WERI-Rb-1 (cell line): ENCODE measurements around the gene RGL1.

ENCODE experiments used
- DNase-seq: peaks from one replicate; pipeline ENCODE4 v3.0.0-alpha.2; 2020
- H3K27ac ChIP-seq: fragments of 250-450 bp; sonication (Bioruptor Pico); 2 replicates; pipeline ENCODE4 v1.5.1; 2020; ENCODE audit warnings: mild to moderate bottlenecking, moderate library complexity
- H3K27me3 ChIP-seq: fragments of 250-450 bp; sonication (Bioruptor Pico); 2 replicates; pipeline ENCODE4 v1.5.1; 2021; ENCODE audit warnings: mild to moderate bottlenecking, low read depth, moderate library complexity; ENCODE audit not compliant: insufficient read depth, severe bottlenecking
- H3K36me3 ChIP-seq: fragments of 250-450 bp; sonication (Bioruptor Pico); 2 replicates; pipeline ENCODE4 v1.5.1; 2020; ENCODE audit warnings: mild to moderate bottlenecking, moderate library complexity
- H3K4me3 ChIP-seq: 2 replicates; pipeline ENCODE4 v1.5.1; 2011; ENCODE audit warnings: low read depth, mild to moderate bottlenecking, control low read depth, low read length
- H3K9me3 ChIP-seq: fragments of 250-450 bp; sonication (Bioruptor Pico); 2 replicates; pipeline ENCODE4 v1.5.1; 2021; ENCODE audit warnings: mild to moderate bottlenecking, moderate library complexity; ENCODE audit not compliant: severe bottlenecking
- CTCF ChIP-seq: IDR thresholded peaks from 2 replicates; pipeline ENCODE4 v1.5.1; 2011; ENCODE audit warnings: low read depth, mild to moderate bottlenecking, control low read depth, inconsistent platforms, low read length

Gene RGL1

GRCh38 chr1:183831311-183831710 is 26.4 kb downstream of the RGL1 start:
- Histone ChIP-seq H3K27ac (no peak overlapping the region), H3K9me3 (no peaks in the 10 kb centered on the region), H3K27me3 (peaks cover 10% of the 10 kb centered on the region), H3K36me3 (no peaks in the 10 kb centered on the region), H3K4me3 (no peak overlapping the region)
- DNase-seq, result no peak
- TF ChIP-seq CTCF, result no peak

GRCh38 chr1:183832459-183832858 is 27.5 kb downstream of the RGL1 start:
- no peak for TF ChIP-seq CTCF
- DNase-seq, result no peak
- H3K27me3 ChIP-seq, result peaks cover 17% of the 10 kb centered on the region

GRCh38 chr1:183834568-183834967 is 29.6 kb downstream of the RGL1 start:
- Histone ChIP-seq H3K4me3 (no peak overlapping the region), H3K27me3 (peaks cover 17% of the 10 kb centered on the region), H3K9me3 (no peaks in the 10 kb centered on the region), H3K36me3 (no peaks in the 10 kb centered on the region), H3K27ac (no peak overlapping the region)
- no peak for DNase-seq
- TF ChIP-seq CTCF, result no peak

More at GRCh38 chr1:183832459-183832858, 27.5 kb downstream of the RGL1 start:
- H3K27ac ChIP-seq, result no peak overlapping the region
- H3K36me3 ChIP-seq, result no peaks in the 10 kb centered on the region
- no peak overlapping the region for H3K4me3 ChIP-seq
- no peaks in the 10 kb centered on the region for H3K9me3 ChIP-seq

GRCh38 chr1:183836598-183836997 is 31.7 kb downstream of the RGL1 start:
- H3K27ac ChIP-seq, result no peak overlapping the region
- DNase-seq, result no peak
- H3K36me3 ChIP-seq, result no peaks in the 10 kb centered on the region
- TF ChIP-seq CTCF, result no peak
- peaks cover 17% of the 10 kb centered on the region for H3K27me3 ChIP-seq
- H3K4me3 ChIP-seq, result no peak overlapping the region
- H3K9me3 ChIP-seq, result no peaks in the 10 kb centered on the region

GRCh38 chr1:183837062-183837461 is 32.1 kb downstream of the RGL1 start:
- DNase-seq, result peak; percentile 46
- no peaks in the 10 kb centered on the region for H3K9me3 ChIP-seq
- no peak for TF ChIP-seq CTCF
- H3K27ac ChIP-seq, result no peak overlapping the region
- peaks cover 17% of the 10 kb centered on the region for H3K27me3 ChIP-seq
- H3K36me3 ChIP-seq, result no peaks in the 10 kb centered on the region
- no peak overlapping the region for H3K4me3 ChIP-seq

GRCh38 chr1:183838221-183838620 is 33.3 kb downstream of the RGL1 start:
- peaks cover 17% of the 10 kb centered on the region for H3K27me3 ChIP-seq
- H3K36me3 ChIP-seq, result no peaks in the 10 kb centered on the region
- H3K9me3 ChIP-seq, result no peaks in the 10 kb centered on the region
- H3K27ac ChIP-seq, result no peak overlapping the region
- no peak overlapping the region for H3K4me3 ChIP-seq
- DNase-seq, result no peak
- no peak for TF ChIP-seq CTCF
